ENCODE data around the gene NUDT16.

The NUDT16 gene

GRCh38 chr3:131386429-131387165 lies 5.0 kb downstream of the NUDT16 start:
- DNase-seq: peak in 1 of 5 experiments; percentile 83

GRCh38 chr3:131387796-131388489 lies 6.4 kb downstream of the NUDT16 start:
- no peak for DNase-seq

GRCh38 chr3:131388490-131388799 lies 6.9 kb downstream of the NUDT16 start:
- DNase-seq: no peak

GRCh38 chr3:131390331-131390730 lies 8.8 kb downstream of the NUDT16 start:
- no peak for DNase-seq

GRCh38 chr3:131393051-131393450 lies 11.5 kb downstream of the NUDT16 start:
- DNase-seq: no peak

GRCh38 chr3:131393868-131394267 lies 12.3 kb downstream of the NUDT16 start:
- no peak for DNase-seq

- no peak for DNase-seq
Measured at GRCh38 chr3:131394400-131394799, 12.8 kb downstream of the NUDT16 start.

- DNase-seq: no peak
Measured at GRCh38 chr3:131396170-131396569, 14.6 kb downstream of the NUDT16 start.

- DNase-seq: no peak
Measured at GRCh38 chr3:131397889-131398288, 16.3 kb downstream of the NUDT16 start.

GRCh38 chr3:131401978-131402377 lies 20.4 kb downstream of the NUDT16 start:
- no peak for DNase-seq

GRCh38 chr3:131402391-131403039 lies 20.9 kb downstream of the NUDT16 start:
- DNase-seq: no peak

- no peak for DNase-seq
Measured at GRCh38 chr3:131403216-131403895, 21.8 kb downstream of the NUDT16 start.

- DNase-seq: no peak
Measured at GRCh38 chr3:131405411-131405810, 23.8 kb downstream of the NUDT16 start.

GRCh38 chr3:131406274-131406673 lies 24.7 kb downstream of the NUDT16 start:
- no peak for DNase-seq

GRCh38 chr3:131417751-131418150 lies 36.2 kb downstream of the NUDT16 start:
- DNase-seq: no peak

- no peak for DNase-seq
Measured at GRCh38 chr3:131421301-131421700, 39.7 kb downstream of the NUDT16 start.

GRCh38 chr3:131421957-131422498 lies 40.5 kb downstream of the NUDT16 start:
- no peak for DNase-seq

- peak in 1 of 5 experiments; percentile 47 for DNase-seq
Measured at GRCh38 chr3:131427226-131427625, 45.7 kb downstream of the NUDT16 start.

GRCh38 chr3:131431754-131432153 lies 50.2 kb downstream of the NUDT16 start:
- DNase-seq: no peak

- no peak for DNase-seq
Measured at GRCh38 chr3:131432441-131432840, 50.9 kb downstream of the NUDT16 start.

- DNase-seq: no peak
Measured at GRCh38 chr3:131435000-131435399, 53.4 kb downstream of the NUDT16 start.
